Subcutaneous abdominal adipose tissue (tissue), 5 donors: ENCODE data around the gene PPP1R3C.
A peak's percentile ranks its signal among the peaks of the same experiment; 100 is the strongest.

Experiments used
- H3K27ac ChIP-seq: one replicate; pipeline ENCODE4 v1.7.0; 2013; ENCODE audit warnings: low read depth, mild to moderate bottlenecking, inconsistent platforms, low read length, moderate library complexity
- H3K27me3 ChIP-seq, 5 donors: one replicate each; pipeline ENCODE4 v1.7.0; 2013; ENCODE audit warnings: low read length in 5 of 5, inconsistent platforms in 1 of 5; ENCODE audit not compliant: control insufficient read depth in 5 of 5, insufficient read depth in 4 of 5
- H3K36me3 ChIP-seq, 5 donors: one replicate each; pipeline ENCODE4 v1.7.0; 2013; ENCODE audit warnings: low read length in 5 of 5; ENCODE audit not compliant: control insufficient read depth in 5 of 5, insufficient read depth in 5 of 5
- H3K4me1 ChIP-seq, 5 donors: one replicate each; pipeline ENCODE4 v1.7.0; 2013; ENCODE audit warnings: low read length in 5 of 5, mild to moderate bottlenecking in 3 of 5, moderate library complexity in 1 of 5; ENCODE audit not compliant: control insufficient read depth in 5 of 5, insufficient read depth in 5 of 5
- H3K4me3 ChIP-seq, 5 donors: one replicate each; pipeline ENCODE4 v1.7.0; 2013; ENCODE audit warnings: low read length in 5 of 5, low read depth in 1 of 5
- H3K9ac ChIP-seq, 5 donors: one replicate each; pipeline ENCODE4 v1.7.0; 2013; ENCODE audit warnings: low read length in 5 of 5, mild to moderate bottlenecking in 4 of 5, moderate library complexity in 3 of 5
- H3K9me3 ChIP-seq, 5 donors: one replicate each; pipeline ENCODE4 v1.7.0; 2013; ENCODE audit warnings: low read length in 5 of 5; ENCODE audit not compliant: control insufficient read depth in 5 of 5
- donor health status: healthy.
- donor health status: healthy.
- donor health status: healthy.
- donor health status: healthy.
- donor health status: healthy.

The PPP1R3C gene

GRCh38 chr10:91602868-91603568 is 29.9 kb downstream of the PPP1R3C start:
- no peaks in the 10 kb centered on the region for H3K27me3 ChIP-seq
- no peaks in the 10 kb centered on the region for H3K36me3 ChIP-seq
- peaks cover 0 to 14% (median 12%) of the 10 kb centered on the region in 5 donors for H3K4me1 ChIP-seq
- no peak overlapping the region for H3K9ac ChIP-seq
- H3K27ac ChIP-seq = no peak overlapping the region
- peaks cover 0 to 6% (median 0%) of the 10 kb centered on the region in 5 donors for H3K9me3 ChIP-seq
- H3K4me3 ChIP-seq = no peak overlapping the region

GRCh38 chr10:91602449-91602848 is 30.4 kb downstream of the PPP1R3C start:
- no peak overlapping the region for H3K4me3 ChIP-seq
- no peak overlapping the region for H3K9ac ChIP-seq
- peaks cover 0 to 10% (median 6%) of the 10 kb centered on the region in 5 donors for H3K4me1 ChIP-seq
- no peaks in the 10 kb centered on the region for H3K36me3 ChIP-seq
- H3K27me3 ChIP-seq = no peaks in the 10 kb centered on the region
- no peak overlapping the region for H3K27ac ChIP-seq
- peaks cover 0 to 6% (median 0%) of the 10 kb centered on the region in 5 donors for H3K9me3 ChIP-seq

GRCh38 chr10:91601212-91601611 is 31.7 kb downstream of the PPP1R3C start:
- no peak overlapping the region for H3K9ac ChIP-seq
- H3K9me3 ChIP-seq = peaks cover 0 to 5% (median 0%) of the 10 kb centered on the region in 5 donors
- H3K4me3 ChIP-seq = no peak overlapping the region
- H3K27ac ChIP-seq = no peak overlapping the region
- H3K4me1 ChIP-seq = peaks cover 0 to 13% (median 8%) of the 10 kb centered on the region in 5 donors
- no peaks in the 10 kb centered on the region for H3K36me3 ChIP-seq
- H3K27me3 ChIP-seq = no peaks in the 10 kb centered on the region

- Histone ChIP-seq H3K4me1 (peaks cover 0 to 5% (median 2%) of the 10 kb centered on the region in 5 donors), H3K9ac (no peak overlapping the region), H3K27ac (no peak overlapping the region), H3K36me3 (no peaks in the 10 kb centered on the region), H3K9me3 (no peaks in the 10 kb centered on the region), H3K27me3 (no peaks in the 10 kb centered on the region), H3K4me3 (no peak overlapping the region)
Measured at GRCh38 chr10:91598211-91598977, 34.5 kb downstream of the PPP1R3C start.

GRCh38 chr10:91597197-91597881 is 35.5 kb downstream of the PPP1R3C start:
- H3K9me3 ChIP-seq = no peaks in the 10 kb centered on the region
- H3K4me1 ChIP-seq = peaks cover 0 to 5% (median 2%) of the 10 kb centered on the region in 5 donors
- no peaks in the 10 kb centered on the region for H3K36me3 ChIP-seq
- H3K4me3 ChIP-seq = no peak overlapping the region
- H3K27me3 ChIP-seq = no peaks in the 10 kb centered on the region
- H3K27ac ChIP-seq = no peak overlapping the region
- no peak overlapping the region for H3K9ac ChIP-seq

- Histone ChIP-seq H3K36me3 (no peaks in the 10 kb centered on the region), H3K4me3 (no peak overlapping the region), H3K27me3 (no peaks in the 10 kb centered on the region), H3K9me3 (no peaks in the 10 kb centered on the region), H3K27ac (no peak overlapping the region), H3K4me1 (peaks cover 0 to 5% (median 2%) of the 10 kb centered on the region in 5 donors), H3K9ac (no peak overlapping the region)
Measured at GRCh38 chr10:91596825-91597196, 36.1 kb downstream of the PPP1R3C start.

- H3K4me3 ChIP-seq = no peak overlapping the region
- H3K4me1 ChIP-seq = peaks cover 3 to 31% (median 28%) of the 10 kb centered on the region in 5 donors
- H3K9me3 ChIP-seq = no peaks in the 10 kb centered on the region
- no peaks in the 10 kb centered on the region for H3K36me3 ChIP-seq
- no peaks in the 10 kb centered on the region for H3K27me3 ChIP-seq
- no peak overlapping the region for H3K27ac ChIP-seq
- H3K9ac ChIP-seq = no peak overlapping the region
Measured at GRCh38 chr10:91593834-91594233, 39.0 kb downstream of the PPP1R3C start.

GRCh38 chr10:91593366-91593765 is 39.5 kb downstream of the PPP1R3C start:
- no peaks in the 10 kb centered on the region for H3K27me3 ChIP-seq
- H3K9ac ChIP-seq = no peak overlapping the region
- no peak overlapping the region for H3K4me3 ChIP-seq
- no peaks in the 10 kb centered on the region for H3K36me3 ChIP-seq
- H3K27ac ChIP-seq = no peak overlapping the region
- peaks cover 6 to 35% (median 32%) of the 10 kb centered on the region in 5 donors for H3K4me1 ChIP-seq
- no peaks in the 10 kb centered on the region for H3K9me3 ChIP-seq

- Histone ChIP-seq H3K27ac (peak overlapping the region; percentile 24), H3K4me1 (peaks cover 8 to 39% (median 36%) of the 10 kb centered on the region in 5 donors)
Measured at GRCh38 chr10:91592266-91592975, 40.5 kb downstream of the PPP1R3C start.

More at GRCh38 chr10:91592266-91592975, 40.5 kb downstream of the PPP1R3C start:
- H3K36me3 ChIP-seq = no peaks in the 10 kb centered on the region
- no peak overlapping the region for H3K4me3 ChIP-seq
- no peak overlapping the region for H3K9ac ChIP-seq
- H3K9me3 ChIP-seq = no peaks in the 10 kb centered on the region
- H3K27me3 ChIP-seq = no peaks in the 10 kb centered on the region
